IMR-90 (cell line): Measurements from ENCODE around the gene KHDRBS1. TPM values are rescaled to one million over a fixed set of nuclear protein-coding genes. Genes with fewer than 3 reads are reported as not detected.
"Not testable (repeated sequence)": the region's sequence is repeated elsewhere in the genome, so short reads cannot be mapped to it uniquely, and the experiment has no call there.

ENCODE experiments used
- ATAC-seq: fragments of 200-7000 bp; cut with Tn5 transposase; 2 replicates; pipeline ENCODE4 v1.9.1; 2020; ENCODE audit warnings: low read depth, mild to moderate bottlenecking, moderate library complexity
- BruUV-seq: library from RNA; stranded (reverse); fragments of 400-500 nt; replicated peaks from 2 replicates; lab custom pipeline; 2021; lab: Mats Ljungman, UMichigan
- CTCF ChIA-PET: fragments of 300-600 bp; formaldehyde crosslinking; extraction: SDS; loops from one replicate; lab custom pipeline; 2021; ENCODE audit warnings: antibody characterized with exemption; lab: Yijun Ruan, JAX
- POLR2A ChIA-PET: fragments of 300-600 bp; sonication (Branson Sonifier 250); formaldehyde crosslinking; loops from one replicate; lab custom pipeline; 2022; ENCODE audit warnings: antibody characterized with exemption; ENCODE audit not compliant: unreplicated experiment; lab: Charles Lee
- DNase-seq: peaks from one replicate; pipeline ENCODE4 v3.0.0; 2013
- H2AFZ ChIP-seq: replicated peaks from 2 replicates; pipeline ENCODE3; 2013; ENCODE audit warnings: low read length, mild to moderate bottlenecking; ENCODE audit not compliant: poor library complexity
- H2AK5ac ChIP-seq: 2 replicates; pipeline ENCODE4 v1.6.1; 2013; ENCODE audit warnings: low read depth, low read length, inconsistent platforms
- H2AK9ac ChIP-seq: replicated peaks from 2 replicates; pipeline ENCODE3; 2013; ENCODE audit warnings: mild to moderate bottlenecking, low read depth, low read length, moderate library complexity; ENCODE audit not compliant: poor library complexity
- H2BK120ac ChIP-seq: 2 replicates; pipeline ENCODE4 v1.6.1; 2013; ENCODE audit warnings: low read depth, low read length, inconsistent platforms
- H2BK15ac ChIP-seq: 3 replicates; pipeline ENCODE4 v1.6.1; 2013; ENCODE audit warnings: low read depth, low read length, inconsistent platforms
- H2BK20ac ChIP-seq: 2 replicates; pipeline ENCODE4 v1.6.1; 2013; ENCODE audit warnings: low read depth, mild to moderate bottlenecking, inconsistent platforms, low read length, moderate library complexity
- H2BK5ac ChIP-seq: 2 replicates; pipeline ENCODE4 v1.6.1; 2013; ENCODE audit warnings: mild to moderate bottlenecking, low read depth, low read length, inconsistent platforms; ENCODE audit not compliant: poor library complexity, severe bottlenecking
- H3K14ac ChIP-seq: replicated peaks from 2 replicates; pipeline ENCODE4 v1.6.1; 2013; ENCODE audit warnings: low read depth, low read length, inconsistent platforms
- H3K18ac ChIP-seq: 2 replicates; pipeline ENCODE4 v1.6.1; 2013; ENCODE audit warnings: low read depth, low read length, control low read depth
- H3K23ac ChIP-seq: 2 replicates; pipeline ENCODE4 v1.6.1; 2013; ENCODE audit warnings: low read depth, low read length, inconsistent platforms
- H3K27ac ChIP-seq: 2 replicates; pipeline ENCODE4 v1.5.1; 2013; ENCODE audit warnings: mild to moderate bottlenecking, control low read depth, low read length; ENCODE audit not compliant: insufficient read depth
- H3K27me3 ChIP-seq: 2 replicates; pipeline ENCODE4 v1.6.1; 2013; ENCODE audit warnings: low read length; ENCODE audit not compliant: control insufficient read depth, insufficient read depth
- H3K36me3 ChIP-seq: 2 replicates; pipeline ENCODE4 v1.6.1; 2013; ENCODE audit warnings: low read length, mixed read lengths; ENCODE audit not compliant: control insufficient read depth, insufficient read depth
- H3K4ac ChIP-seq: 2 replicates; pipeline ENCODE4 v1.6.1; 2013; ENCODE audit warnings: low read depth, low read length, inconsistent platforms
- H3K4me1 ChIP-seq: 2 replicates; pipeline ENCODE4 v1.6.1; 2013; ENCODE audit warnings: low read length, mixed read lengths; ENCODE audit not compliant: control insufficient read depth, insufficient read depth
- H3K4me2 ChIP-seq: 2 replicates; pipeline ENCODE4 v1.6.1; 2013; ENCODE audit warnings: low read depth, mild to moderate bottlenecking, control low read depth, low read length, moderate library complexity
- H3K4me3 ChIP-seq: 2 replicates; pipeline ENCODE4 v1.5.1; 2013; ENCODE audit warnings: low read depth, mild to moderate bottlenecking, control low read depth, low read length, moderate library complexity; ENCODE audit not compliant: insufficient read depth
- H3K56ac ChIP-seq: 2 replicates; pipeline ENCODE4 v1.6.1; 2013; ENCODE audit warnings: low read length, inconsistent platforms; ENCODE audit not compliant: insufficient read depth; ENCODE audit errors: extremely low read depth
- H3K79me1 ChIP-seq, 2 experiments: 2 replicates each; pipeline ENCODE4 v1.6.1; 2013; ENCODE audit warnings: low read length in 2 of 2, inconsistent platforms in 1 of 2, low read depth in 1 of 2
- H3K9ac ChIP-seq: 2 replicates; pipeline ENCODE4 v1.6.1; 2013; ENCODE audit warnings: low read depth, low read length, control low read depth
- H3K9me1 ChIP-seq: 2 replicates; pipeline ENCODE4 v1.6.1; 2013; ENCODE audit warnings: low read length, inconsistent platforms; ENCODE audit not compliant: insufficient read depth
- H3K9me3 ChIP-seq: 2 replicates; pipeline ENCODE4 v1.6.1; 2013; ENCODE audit warnings: low read length; ENCODE audit not compliant: control insufficient read depth, insufficient read depth
- H4K20me1 ChIP-seq: 2 replicates; pipeline ENCODE4 v1.6.1; 2013; ENCODE audit warnings: low read length, inconsistent platforms; ENCODE audit not compliant: insufficient read depth
- H4K5ac ChIP-seq: 2 replicates; pipeline ENCODE4 v1.6.1; 2013; ENCODE audit warnings: mild to moderate bottlenecking, low read depth, low read length, control low read depth
- H4K8ac ChIP-seq, 2 experiments: 2 replicates each; pipeline ENCODE4 v1.6.1; 2013; ENCODE audit warnings: low read depth in 2 of 2, low read length in 2 of 2, control low read depth in 1 of 2, inconsistent platforms in 1 of 2
- H4K91ac ChIP-seq: 2 replicates; pipeline ENCODE4 v1.6.1; 2013; ENCODE audit warnings: low read depth, low read length, inconsistent platforms; ENCODE audit not compliant: insufficient read depth
- WGBS, 2 experiments: methylation state at CpG; one replicate each; pipeline versions ENCODE4 v1.1.5 to v1.1.7; 2013; ENCODE audit warnings: missing lambda C conversion rate in 2 of 2; ENCODE audit not compliant: insufficient read length in 1 of 2; ENCODE audit errors: extremely low coverage in 2 of 2; 5-methylcytosine and 5-hydroxymethylcytosine counted together
- dilution Hi-C: fragments of 300-500 bp; cut with HindIII; formaldehyde crosslinking; loops from one replicate; pipeline ENCODE4 v1.14.3; 2018; ENCODE audit warnings: low sequenced_read_pairs; ENCODE audit not compliant: unreplicated experiment
- in situ Hi-C: fragments of 300-500 bp; cut with MboI; formaldehyde crosslinking; loops from 3 replicates; pipeline ENCODE4 v1.14.3; 2019; ENCODE audit warnings: low sequenced_read_pairs, inconsistent platforms, mixed read lengths
- intact Hi-C: fragments of 100-400 bp; cut with micrococcal nuclease; formaldehyde crosslinking; loops from 2 replicates; pipeline ENCODE4 v1.10.0; 2022
- polyA plus RNA-seq, 3 experiments: library from polyadenylated mRNA; depleted of rRNA; stranded (reverse); fragments of >200 nt; gene quantifications; 2 replicates each; pipeline ENCODE4 v1.2.3, GENCODE V29; 2012; ENCODE audit warnings: low replicate concordance in 1 of 3
- total RNA-seq: library from RNA; depleted of rRNA; stranded (reverse); fragments of >200 nt; gene quantifications from 2 replicates; pipeline ENCODE4 v1.2.3, GENCODE V29; 2012

Gene KHDRBS1
- total and polyA plus RNA-seq, 2 of the 4 experiments (the other 2 are of a cell fraction), result 33.7 to 67.6 TPM

GRCh38 chr1:32002285-32002684 is 11.4 kb upstream of the KHDRBS1 start:
- H2AK5ac ChIP-seq, H3K18ac ChIP-seq, H4K5ac ChIP-seq, H3K23ac ChIP-seq, H2AFZ ChIP-seq, H3K36me3 ChIP-seq, H3K4me1 ChIP-seq, H3K79me1 ChIP-seq, DNase-seq, H4K8ac ChIP-seq, H4K20me1 ChIP-seq, BruUV-seq, H3K9ac ChIP-seq, H3K9me3 ChIP-seq, H2BK20ac ChIP-seq, H2AK9ac ChIP-seq, POLR2A ChIA-PET, H3K4me3 ChIP-seq, H3K14ac ChIP-seq, H3K4me2 ChIP-seq, H4K91ac ChIP-seq, dilution Hi-C loops, H3K9me1 ChIP-seq, H3K56ac ChIP-seq, H2BK5ac ChIP-seq, H2BK120ac ChIP-seq, H3K27me3 ChIP-seq, in situ Hi-C loops, H2BK15ac ChIP-seq, intact Hi-C loops, H3K4ac ChIP-seq, CTCF ChIA-PET, ATAC-seq, H3K27ac ChIP-seq: not testable (repeated sequence)
- no CpG with 5 or more reads among the region's 4 CpGs for WGBS, 2 experiments
